Activated CD8-positive, alpha-beta memory T cell treated with anti-CD3 and anti-CD28 coated beads, Interleukin-2, amount 50 U/mL, for 48 hours (primary cell): ENCODE measurements around the gene TM4SF4.

Experiments used
- DNase-seq: peaks from one replicate; pipeline ENCODE4 v3.0.0-alpha.2; 2020

The TM4SF4 gene

GRCh38 chr3:149487598-149488197 is 13.2 kb downstream of the TM4SF4 start:
- peak; percentile 73 for DNase-seq

DNA sequence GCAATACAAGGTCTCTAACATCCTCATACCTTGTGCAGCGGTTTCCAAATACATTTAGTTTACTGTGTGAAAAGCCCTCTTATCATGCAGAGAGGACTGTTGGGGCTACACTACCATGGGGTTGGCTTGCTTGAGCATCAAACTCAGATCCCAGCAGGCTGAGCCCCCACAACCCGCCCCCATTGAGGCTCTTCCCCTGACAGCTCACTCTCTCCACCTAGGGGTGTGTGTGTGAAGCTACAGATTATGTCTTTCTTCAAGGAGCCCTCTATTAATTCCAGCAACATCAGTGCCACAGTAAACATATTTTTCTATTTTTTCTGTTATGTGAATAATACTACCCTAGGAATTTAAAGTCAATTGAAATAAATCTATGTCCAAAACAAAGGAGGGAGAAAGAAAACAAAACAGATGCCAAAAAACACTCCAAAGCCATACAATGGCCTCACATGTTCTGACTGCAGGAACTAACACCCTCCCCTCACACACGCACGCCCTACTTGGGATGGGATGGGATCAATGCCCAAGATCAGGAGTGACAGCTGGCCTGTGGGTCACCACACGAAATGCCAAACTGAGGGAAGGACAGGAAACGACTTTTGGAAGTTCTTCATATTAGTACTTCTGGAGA is 14.7 kb downstream of the TM4SF4 start:
- DNase-seq: no peak

GRCh38 chr3:149490260-149490971 is 15.9 kb downstream of the TM4SF4 start:
- no peak for DNase-seq

- DNase-seq: no peak
Observed at GRCh38 chr3:149493315-149494021, 19.0 kb downstream of the TM4SF4 start.

GRCh38 chr3:149494022-149494758 is 19.7 kb downstream of the TM4SF4 start:
- peak; percentile 68 for DNase-seq

DNA sequence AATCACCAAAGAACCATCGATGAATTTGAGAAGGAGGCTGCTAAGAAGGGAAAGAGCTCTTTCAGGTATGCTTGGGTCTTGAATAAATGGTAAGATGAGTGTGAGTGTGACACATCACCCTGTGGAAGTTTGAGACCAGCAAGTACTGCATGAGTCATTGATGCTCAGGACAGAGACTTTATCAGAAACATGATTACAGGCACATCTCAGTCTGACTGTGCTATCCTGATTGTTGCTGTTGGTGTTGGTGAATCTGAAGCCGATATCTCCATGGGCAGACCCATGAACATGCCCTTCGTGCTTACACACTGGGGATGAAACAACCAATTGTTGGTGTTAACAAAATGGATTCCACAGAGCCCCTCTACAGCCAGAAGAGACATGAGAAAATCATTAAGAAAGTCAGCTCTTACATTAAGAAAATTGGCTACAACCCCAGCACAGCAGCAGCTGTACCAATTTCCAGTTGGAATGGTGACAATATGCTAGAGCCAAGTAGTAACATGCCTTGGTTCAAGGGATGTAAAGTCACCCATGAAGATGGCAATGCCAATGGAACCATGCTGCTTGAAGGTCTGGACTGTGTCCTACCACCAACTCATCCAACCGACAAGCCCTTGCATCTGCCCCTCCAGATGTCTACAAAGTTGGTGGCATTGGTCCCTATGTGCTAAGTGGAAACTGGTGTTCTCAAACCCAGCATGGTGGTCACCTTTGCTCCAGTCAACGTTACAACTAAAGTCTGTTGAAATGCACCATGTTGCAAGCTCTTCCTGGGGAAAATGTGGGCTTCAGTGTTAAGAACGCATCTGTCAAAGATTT is 20.5 kb downstream of the TM4SF4 start:
- DNase-seq: no peak

GRCh38 chr3:149495581-149496125 is 21.2 kb downstream of the TM4SF4 start:
- DNase-seq: no peak

DNA sequence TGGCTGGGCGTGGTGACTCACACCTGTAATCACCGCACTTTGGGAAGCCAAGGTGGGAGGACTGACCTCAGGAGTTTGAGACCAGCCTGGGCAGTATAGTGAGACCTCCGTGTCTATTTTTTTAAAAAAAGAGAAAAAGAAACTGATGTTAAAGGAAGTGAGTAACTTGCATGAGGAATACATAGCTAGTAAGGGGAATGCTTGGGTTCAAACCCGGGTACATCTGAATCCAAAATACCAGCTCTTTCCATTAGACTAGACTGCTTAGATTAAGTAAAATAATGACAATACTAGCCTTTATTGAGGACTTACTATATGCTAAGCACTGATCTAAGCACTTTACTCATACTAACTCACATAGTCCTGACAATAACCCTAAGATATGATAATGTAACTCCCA is 22.4 kb downstream of the TM4SF4 start:
- DNase-seq: no peak

DNA sequence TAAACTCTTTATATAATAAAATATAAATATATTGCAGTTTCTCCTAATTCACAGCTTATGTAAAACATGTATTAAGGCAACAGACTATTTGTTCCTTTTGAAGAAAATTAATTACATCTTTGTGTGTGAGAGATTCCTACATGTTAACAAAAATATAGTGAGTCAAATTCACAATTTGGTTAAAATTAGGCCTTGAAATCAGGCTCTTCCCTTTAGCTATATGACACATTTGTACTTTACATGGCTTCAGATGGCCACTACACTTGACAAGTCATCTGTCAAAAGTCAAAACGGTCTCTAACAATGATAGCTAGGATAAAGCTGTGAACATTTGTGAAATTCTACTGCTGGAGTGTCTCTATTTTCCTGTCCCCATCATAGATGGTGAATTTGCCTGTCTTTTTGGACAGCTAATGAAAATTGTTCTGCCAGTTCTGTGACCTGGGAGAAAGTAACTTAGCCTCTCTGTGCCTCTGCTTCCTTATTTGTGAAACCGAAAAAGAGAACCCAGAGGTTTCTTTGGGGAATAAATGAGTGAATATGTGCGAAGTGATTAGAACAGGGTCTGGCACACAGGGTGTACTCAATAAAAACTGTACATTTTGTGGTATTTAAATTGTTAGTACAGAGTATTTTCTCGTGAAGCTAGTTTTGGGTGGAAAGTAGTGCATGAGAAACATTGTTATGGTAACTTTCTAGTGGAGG is 23.6 kb downstream of the TM4SF4 start:
- no peak for DNase-seq

- DNase-seq: no peak
Observed at GRCh38 chr3:149501524-149501923, 27.0 kb downstream of the TM4SF4 start.

DNA sequence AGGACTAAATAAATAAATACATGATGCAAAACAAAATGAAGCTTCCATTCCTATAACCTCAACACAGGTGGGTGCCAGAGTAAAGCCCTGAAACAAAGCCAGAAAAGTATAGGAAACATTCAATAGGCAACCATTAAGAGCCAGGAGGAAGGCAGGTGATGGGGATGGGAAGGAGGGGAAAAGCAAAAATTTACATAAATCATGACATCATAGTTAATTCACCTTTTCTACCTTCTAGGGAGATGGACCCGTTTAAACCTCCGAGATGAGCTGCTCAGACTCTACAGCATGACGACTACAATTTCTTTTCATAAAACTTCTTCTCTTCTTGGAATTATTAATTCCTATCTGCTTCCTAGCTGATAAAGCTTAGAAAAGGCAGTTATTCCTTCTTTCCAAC is 27.9 kb downstream of the TM4SF4 start:
- no peak for DNase-seq

DNA sequence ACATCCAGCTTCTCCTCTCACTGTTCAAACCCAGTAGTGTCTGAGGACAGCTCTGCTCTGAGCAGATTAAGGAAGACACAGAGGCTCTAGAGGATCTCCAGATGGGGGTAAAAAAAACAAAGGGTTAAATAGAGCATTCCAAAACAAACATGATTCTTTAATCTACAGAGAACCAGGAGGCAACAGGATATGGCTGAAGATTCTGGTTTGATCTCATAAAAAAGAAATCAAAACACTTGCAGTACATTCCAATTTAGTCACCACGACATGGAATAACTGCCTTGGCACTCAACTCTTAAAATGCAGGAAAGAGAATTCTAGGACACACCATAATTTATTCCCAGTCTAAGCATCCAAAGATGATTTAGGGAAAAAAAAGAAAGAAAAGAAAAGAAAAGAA is 32.0 kb downstream of the TM4SF4 start:
- no peak for DNase-seq

GRCh38 chr3:149506965-149507364 is 32.5 kb downstream of the TM4SF4 start:
- DNase-seq: no peak

- no peak for DNase-seq
Observed at GRCh38 chr3:149507491-149508324, 33.2 kb downstream of the TM4SF4 start.

- no peak for DNase-seq
Observed at GRCh38 chr3:149509526-149509925, 35.0 kb downstream of the TM4SF4 start.

GRCh38 chr3:149510480-149510879 is 36.0 kb downstream of the TM4SF4 start:
- DNase-seq: no peak

DNA sequence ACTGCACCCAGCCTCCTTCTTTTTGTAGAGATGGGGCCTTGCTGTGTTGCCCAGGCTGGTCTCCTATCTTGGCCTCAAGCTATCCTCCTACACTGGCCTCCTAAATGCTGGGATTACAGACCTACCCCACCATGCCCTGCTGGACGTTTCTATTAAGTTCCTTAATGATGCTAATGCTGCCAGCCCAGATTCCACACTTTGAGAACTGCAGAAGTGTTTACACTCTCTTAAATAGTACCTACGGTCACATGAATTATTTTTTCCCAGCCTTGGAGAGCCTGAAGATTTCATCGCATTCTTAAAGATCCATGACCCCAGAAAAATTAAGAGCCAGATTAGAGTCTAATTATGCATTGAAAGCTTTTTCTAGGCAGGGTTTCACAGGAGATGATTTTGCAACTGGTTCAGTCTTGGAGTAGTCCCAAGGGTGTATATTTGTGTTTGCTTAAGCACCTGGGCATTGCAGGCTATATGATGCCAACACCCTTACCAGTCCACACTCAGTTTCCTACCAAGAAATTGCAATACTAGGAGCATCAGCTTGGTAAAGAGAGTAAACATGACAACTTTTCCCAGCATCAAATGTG is 36.6 kb downstream of the TM4SF4 start:
- DNase-seq: no peak

GRCh38 chr3:149512073-149512782 is 37.7 kb downstream of the TM4SF4 start:
- no peak for DNase-seq

DNA sequence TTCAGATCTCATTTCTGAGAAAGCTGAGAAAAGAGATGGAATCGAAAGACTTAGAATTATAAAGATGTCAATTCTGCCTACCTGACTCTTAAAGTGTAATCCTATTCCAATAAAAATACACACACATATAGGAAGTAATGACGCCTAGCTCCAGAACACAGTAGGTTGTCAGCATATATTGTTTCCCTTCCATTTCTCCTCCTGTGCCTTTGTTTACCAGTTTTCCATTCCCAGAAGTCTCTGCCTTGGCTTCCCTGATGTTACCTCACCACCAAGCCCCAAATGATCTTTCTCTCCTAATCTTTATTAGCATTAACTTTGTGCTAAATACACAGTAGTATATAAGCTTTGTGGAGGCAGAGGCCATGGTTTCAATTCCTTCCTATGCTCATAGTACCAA is 40.0 kb downstream of the TM4SF4 start:
- no peak for DNase-seq
